Aorta (tissue), 5 donors: Measurements from ENCODE around the gene HSP90B1. TPM values are rescaled to one million over a fixed set of nuclear protein-coding genes. Genes with fewer than 3 reads are reported as not detected.

Source experiments
- ATAC-seq: fragments of 200-7000 bp; cut with Tn5 transposase; one replicate; pipeline ENCODE4 v1.9.1; 2022; ENCODE audit warnings: moderate library complexity; ENCODE audit not compliant: low FRiP score
- DNase-seq, 2 donors: peaks; one replicate each; pipeline ENCODE4 v3.0.0-alpha.2; 2020
- H3K27ac ChIP-seq, 2 donors: one replicate each; pipeline ENCODE4 v1.5.1; 2013; ENCODE audit warnings: low read length in 2 of 2, mild to moderate bottlenecking in 2 of 2, moderate library complexity in 2 of 2, control low read depth in 1 of 2, inconsistent platforms in 1 of 2, low read depth in 1 of 2
- H3K27me3 ChIP-seq, 2 donors: one replicate each; pipeline ENCODE4 v1.6.1; 2013; ENCODE audit warnings: control low read depth in 1 of 2, low read length in 1 of 2, mild to moderate bottlenecking in 1 of 2, moderate library complexity in 1 of 2; ENCODE audit not compliant: insufficient read depth in 2 of 2, control insufficient read depth in 1 of 2
- H3K36me3 ChIP-seq, 2 donors: one replicate each; pipeline ENCODE4 v1.6.1; 2013; ENCODE audit warnings: control low read depth in 1 of 2, low read length in 1 of 2, mild to moderate bottlenecking in 1 of 2; ENCODE audit not compliant: insufficient read depth in 2 of 2, control insufficient read depth in 1 of 2
- H3K4me1 ChIP-seq, 2 donors: one replicate each; pipeline ENCODE4 v1.6.1; 2013; ENCODE audit warnings: low read length in 2 of 2, control low read depth in 1 of 2, mild to moderate bottlenecking in 1 of 2, moderate library complexity in 1 of 2; ENCODE audit not compliant: insufficient read depth in 2 of 2, control insufficient read depth in 1 of 2
- H3K4me3 ChIP-seq, 2 donors: one replicate each; pipeline ENCODE4 v1.5.1; 2013; ENCODE audit warnings: low read length in 2 of 2, control low read depth in 1 of 2, mild to moderate bottlenecking in 1 of 2
- H3K9me3 ChIP-seq: one replicate; pipeline ENCODE4 v1.6.1; 2013; ENCODE audit warnings: mild to moderate bottlenecking, low read length; ENCODE audit not compliant: control insufficient read depth
- WGBS, 2 donors: extraction: QIAGEN DNeasy Blood & Tissue Kit; methylation state at CpG; one replicate each; pipeline ENCODE4 v1.1.7; 2013; 5-methylcytosine and 5-hydroxymethylcytosine counted together
- intact Hi-C, 2 donors: fragments of 100-400 bp; cut with DNase I; formaldehyde crosslinking; loops; one replicate each; pipeline versions ENCODE4 v1.14.2 to v1.15.0; 2022
- polyA plus RNA-seq, 2 donors: library from polyadenylated mRNA; stranded (reverse); fragments of 200-250 nt; gene quantifications; one replicate each; pipeline ENCODE4 v1.2.3, GENCODE V29; 2013
- total RNA-seq, 2 donors: library from RNA; stranded (reverse); fragmentation: NEBNext Ultra II Directional; extraction: Animal tissue kit (Norgen Biotek cat#: 25700); gene quantifications; one replicate each; pipeline ENCODE4 v1.2.1, GENCODE V29; 2021
- donor health status: healthy with polysubstance abuse.
- donor health status: Bipolar disorder and iron deficiency.
- donor health status: DM: no; HTN: no; CAD: no.
- donor health status: DM: no; HTN: no; CAD: no.
- donor health status: DM: yes; HTN: yes; CAD: no.

HSP90B1 gene
- total and polyA plus RNA-seq, 4 donors = 458 to 818 (median 576) TPM

- H3K9me3 ChIP-seq = no peaks in the 10 kb centered on the region
- intact Hi-C loops = loop anchor here in 1 of 2 donors (10.0 kb wide), 1 partner anchor 84 kb away; no protein-coding TSS in a partner anchor
- H3K4me1 ChIP-seq = peaks cover 2 to 4% of the 10 kb centered on the region in 2 donors
- no peak overlapping the region for H3K4me3 ChIP-seq
- WGBS, 2 donors = 72% methylated on average over 7 of the region's 7 CpGs
- ATAC-seq = no peak
- no peak overlapping the region for H3K27ac ChIP-seq
- no peaks in the 10 kb centered on the region for H3K27me3 ChIP-seq
- H3K36me3 ChIP-seq = no peaks in the 10 kb centered on the region
- DNase-seq = no peak
These were observed 30.5 kb downstream of the HSP90B1 start for GRCh38 chr12:103960616-103961227.

GRCh38 chr12:103962493-103962892, 32.3 kb downstream of the HSP90B1 start:
- peaks cover 2 to 4% of the 10 kb centered on the region in 2 donors for H3K4me1 ChIP-seq
- H3K36me3 ChIP-seq = no peaks in the 10 kb centered on the region
- H3K27me3 ChIP-seq = no peaks in the 10 kb centered on the region
- H3K27ac ChIP-seq = no peak overlapping the region
- no peaks in the 10 kb centered on the region for H3K9me3 ChIP-seq
- intact Hi-C loops = loop anchor here in 1 of 2 donors (10.0 kb wide), 1 partner anchor 82 kb away; no protein-coding TSS in a partner anchor
- ATAC-seq (no peak), DNase-seq (no peak)
- WGBS, 2 donors = 5 to 27% methylated on average over 1 of the region's 1 CpG
- no peak overlapping the region for H3K4me3 ChIP-seq

GRCh38 chr12:103964805-103965204, 34.6 kb downstream of the HSP90B1 start:
- intact Hi-C loops = loop anchor here in 1 of 2 donors (5.0 to 10.0 kb wide), 2 partner anchors 80 to 97 kb away; partner anchors contain the start of gene HCFC2
- H3K27ac ChIP-seq = peak overlapping the region in 1 of 2 donors; percentile 78
- no peak for DNase-seq
- peaks cover 2 to 9% of the 10 kb centered on the region in 2 donors for H3K4me1 ChIP-seq
- 1 to 9% methylated on average over 3 of the region's 3 CpGs for WGBS, 2 donors
- peak overlapping the region; percentile 79 to 97 for H3K4me3 ChIP-seq
- H3K27me3 ChIP-seq = no peaks in the 10 kb centered on the region
- no peak for ATAC-seq
- no peaks in the 10 kb centered on the region for H3K9me3 ChIP-seq
- no peaks in the 10 kb centered on the region for H3K36me3 ChIP-seq

- DNase-seq (no peak), ATAC-seq (no peak)
- Histone ChIP-seq H3K27me3 (no peaks in the 10 kb centered on the region), H3K9me3 (no peaks in the 10 kb centered on the region), H3K4me3 (peak overlapping the region; percentile 79 to 97), H3K36me3 (no peaks in the 10 kb centered on the region), H3K4me1 (peaks cover 2 to 9% of the 10 kb centered on the region in 2 donors), H3K27ac (peak overlapping the region; percentile 78 to 90)
- WGBS, 2 donors = 0 to 1% methylated on average over 11 of the region's 11 CpGs
- intact Hi-C loops = loop anchor here in 1 of 2 donors (5.0 to 10.0 kb wide), 2 partner anchors 80 to 97 kb away; partner anchors contain the start of gene HCFC2
These were observed 35.0 kb downstream of the HSP90B1 start for GRCh38 chr12:103965255-103965589.

GRCh38 chr12:103965590-103966504, 35.6 kb downstream of the HSP90B1 start, which contains the start of gene TDG:
TDG (plus strand) TSS chr12:103965872; CDS start chr12:103966038, 166 bp downstream.
- DNase-seq = peak; percentile 99
- Histone ChIP-seq H3K4me1 (peaks cover 2 to 9% of the 10 kb centered on the region in 2 donors), H3K27me3 (no peaks in the 10 kb centered on the region), H3K27ac (peak within 1 kb of the TSS; percentile 78 to 93), H3K9me3 (no peaks in the 10 kb centered on the region), H3K4me3 (peak within 1 kb of the TSS; percentile 79 to 97), H3K36me3 (no peaks in the 10 kb centered on the region)
- 4 to 6% methylated on average over 62 to 64 of the region's 64 CpGs for WGBS, 2 donors
- peak; percentile 99 for ATAC-seq
- intact Hi-C loops = loop anchor here in 1 of 2 donors (5.0 to 10.0 kb wide), 2 partner anchors 79 to 96 kb away; partner anchors contain the start of gene HCFC2

- Histone ChIP-seq H3K27ac (peak overlapping the region in 1 of 2 donors; percentile 6), H3K4me1 (peaks cover 2 to 9% of the 10 kb centered on the region in 2 donors), H3K9me3 (no peaks in the 10 kb centered on the region), H3K36me3 (no peaks in the 10 kb centered on the region), H3K27me3 (no peaks in the 10 kb centered on the region), H3K4me3 (peak overlapping the region; percentile 73 to 87)
- 6 to 7% methylated on average over 1 of the region's 1 CpG for WGBS, 2 donors
- ATAC-seq (no peak), DNase-seq (no peak)
- intact Hi-C loops = loop anchor here in 1 of 2 donors (5.0 to 10.0 kb wide), 2 partner anchors 78 to 96 kb away; partner anchors contain the start of gene HCFC2
These were observed 36.5 kb downstream of the HSP90B1 start for GRCh38 chr12:103966736-103967135.

- WGBS, 2 donors = 38 to 44% methylated on average over 2 of the region's 2 CpGs
- intact Hi-C loops = loop anchor here in 1 of 2 donors (5.0 to 10.0 kb wide), 2 partner anchors 75 to 93 kb away; partner anchors contain the start of gene HCFC2
- peaks cover 1 to 6% of the 10 kb centered on the region in 2 donors for H3K4me1 ChIP-seq
- peaks cover 0 to 3% of the 10 kb centered on the region in 2 donors for H3K36me3 ChIP-seq
- no peak for DNase-seq
- H3K4me3 ChIP-seq = no peak overlapping the region
- no peaks in the 10 kb centered on the region for H3K9me3 ChIP-seq
- no peaks in the 10 kb centered on the region for H3K27me3 ChIP-seq
- ATAC-seq = no peak
- H3K27ac ChIP-seq = no peak overlapping the region
These were observed 39.2 kb downstream of the HSP90B1 start for GRCh38 chr12:103969391-103969790.

GRCh38 chr12:103973909-103974308, 43.7 kb downstream of the HSP90B1 start:
- Histone ChIP-seq H3K4me1 (peaks cover 0 to 5% of the 10 kb centered on the region in 2 donors), H3K27me3 (no peaks in the 10 kb centered on the region), H3K4me3 (no peak overlapping the region), H3K9me3 (no peaks in the 10 kb centered on the region), H3K36me3 (peaks cover 0 to 4% of the 10 kb centered on the region in 2 donors), H3K27ac (no peak overlapping the region)
- DNase-seq (no peak), ATAC-seq (no peak)
- 41 to 52% methylated on average over 2 of the region's 2 CpGs for WGBS, 2 donors
- intact Hi-C loops = no loop called here
